ENCODE data around the gene PBX2. TPM values are rescaled to one million over a fixed set of nuclear protein-coding genes. Genes with fewer than 3 reads are reported as not detected.

Gene PBX2
- total RNA-seq, 1 experiment from 2014 or later: 84.0 TPM

GRCh38 chr6:32198345-32198696, 8.3 kb upstream of the PBX2 start:
- no peaks in the 10 kb centered on the region for H3K27me3 ChIP-seq (replicated peaks; ENCODE audit: insufficient read depth, low read depth, low read length, poor library complexity)
- DNase-seq (ENCODE audit: low spot score): no peak
- ChIA-PET CTCF (no interaction called here), POLR2A (ENCODE audit: low non-redundant PET) (no interaction called here)
- no TSS peak for BruUV-seq (replicated peaks)
- H3K27ac ChIP-seq (ENCODE audit: low read depth, low read length, poor library complexity, severe bottlenecking): no peak overlapping the region
- TF ChIP-seq CTCF (conservative IDR thresholded peaks at IDR 0.05; ENCODE audit: low read depth, low read length) (no peak), EZH2 (IDR thresholded peaks at IDR 0.05; ENCODE audit: borderline replicate concordance, low read depth, low read length, poor library complexity, severe bottlenecking) (no peak)
- no peaks in the 10 kb centered on the region for H3K36me3 ChIP-seq (ENCODE audit: insufficient read depth, low read length, poor library complexity, severe bottlenecking)
- intact Hi-C loops (cut with micrococcal nuclease; ENCODE audit: unreplicated experiment): no loop called here
- H3K4me1 ChIP-seq (ENCODE audit: insufficient read depth, low read length, poor library complexity, severe bottlenecking): peaks cover 32% of the 10 kb centered on the region
- H3K4me3 ChIP-seq (ENCODE audit: low read depth, low read length, poor library complexity, severe bottlenecking): no peak overlapping the region
- H3K9me3 ChIP-seq (ENCODE audit: low read depth, low read length, poor library complexity, severe bottlenecking): no peaks in the 10 kb centered on the region

GRCh38 chr6:32196682-32197616, 6.9 kb upstream of the PBX2 start:
- Histone ChIP-seq H3K27ac (ENCODE audit: low read depth, low read length, poor library complexity, severe bottlenecking) (peak overlapping the region; percentile 99), H3K4me1 (ENCODE audit: insufficient read depth, low read length, poor library complexity, severe bottlenecking) (peaks cover 34% of the 10 kb centered on the region), H3K4me3 (ENCODE audit: low read depth, low read length, poor library complexity, severe bottlenecking) (peak overlapping the region; percentile 64), H3K9me3 (ENCODE audit: low read depth, low read length, poor library complexity, severe bottlenecking) (no peaks in the 10 kb centered on the region), H3K36me3 (ENCODE audit: insufficient read depth, low read length, poor library complexity, severe bottlenecking) (no peaks in the 10 kb centered on the region), H3K27me3 (replicated peaks; ENCODE audit: insufficient read depth, low read depth, low read length, poor library complexity) (no peaks in the 10 kb centered on the region)
- DNase-seq (ENCODE audit: low spot score): no peak
- TF ChIP-seq EZH2 (IDR thresholded peaks at IDR 0.05; ENCODE audit: borderline replicate concordance, low read depth, low read length, poor library complexity, severe bottlenecking) (no peak), CTCF (conservative IDR thresholded peaks at IDR 0.05; ENCODE audit: low read depth, low read length) (no peak)
- ChIA-PET POLR2A (ENCODE audit: low non-redundant PET) (no interaction called here), CTCF (no interaction called here)
- TSS peak; percentile 75 for BruUV-seq (replicated peaks)
- intact Hi-C loops (cut with micrococcal nuclease; ENCODE audit: unreplicated experiment): no loop called here

- peak overlapping the region; percentile 99 for H3K27ac ChIP-seq (ENCODE audit: low read depth, low read length, poor library complexity, severe bottlenecking)
- DNase-seq (ENCODE audit: low spot score): peak; percentile 92
- no peaks in the 10 kb centered on the region for H3K9me3 ChIP-seq (ENCODE audit: low read depth, low read length, poor library complexity, severe bottlenecking)
- CTCF ChIA-PET: interaction anchor here (0.6 to 1.0 kb wide), 4 partner anchors 19 to 174 kb away, joined by 3 to 4 read pairs (median 4); partner anchors contain the start of gene EGFL8
- no TSS peak for BruUV-seq (replicated peaks)
- H3K27me3 ChIP-seq (replicated peaks; ENCODE audit: insufficient read depth, low read depth, low read length, poor library complexity): no peaks in the 10 kb centered on the region
- H3K4me3 ChIP-seq (ENCODE audit: low read depth, low read length, poor library complexity, severe bottlenecking): peak overlapping the region; percentile 64
- TF ChIP-seq CTCF (conservative IDR thresholded peaks at IDR 0.05; ENCODE audit: low read depth, low read length) (no peak), EZH2 (IDR thresholded peaks at IDR 0.05; ENCODE audit: borderline replicate concordance, low read depth, low read length, poor library complexity, severe bottlenecking) (no peak)
- H3K36me3 ChIP-seq (ENCODE audit: insufficient read depth, low read length, poor library complexity, severe bottlenecking): no peaks in the 10 kb centered on the region
- POLR2A ChIA-PET (ENCODE audit: low non-redundant PET): interaction anchor here (0.5 to 1.0 kb wide), 5 partner anchors 59 to 776 kb away, joined by 3 to 8 read pairs (median 4); no protein-coding TSS in a partner anchor
- H3K4me1 ChIP-seq (ENCODE audit: insufficient read depth, low read length, poor library complexity, severe bottlenecking): peaks cover 35% of the 10 kb centered on the region
- intact Hi-C loops (cut with micrococcal nuclease; ENCODE audit: unreplicated experiment): loop anchor here (1.0 to 2.0 kb wide), 2 partner anchors 67 to 77 kb away; partner anchors contain the start of gene ATF6B
Measured at GRCh38 chr6:32195902-32196681, 6.1 kb upstream of the PBX2 start.

All from A673 (cell line).